Activated T-cell treated with anti-CD3 and anti-CD28 coated beads, Interleukin-2, amount 50 U/mL, for 1 hour (primary cell): ENCODE results near the gene TAS2R39.

Experiments used
- DNase-seq: peaks from one replicate; pipeline ENCODE4 v3.0.0-alpha.2; 2020

Gene TAS2R39

DNA sequence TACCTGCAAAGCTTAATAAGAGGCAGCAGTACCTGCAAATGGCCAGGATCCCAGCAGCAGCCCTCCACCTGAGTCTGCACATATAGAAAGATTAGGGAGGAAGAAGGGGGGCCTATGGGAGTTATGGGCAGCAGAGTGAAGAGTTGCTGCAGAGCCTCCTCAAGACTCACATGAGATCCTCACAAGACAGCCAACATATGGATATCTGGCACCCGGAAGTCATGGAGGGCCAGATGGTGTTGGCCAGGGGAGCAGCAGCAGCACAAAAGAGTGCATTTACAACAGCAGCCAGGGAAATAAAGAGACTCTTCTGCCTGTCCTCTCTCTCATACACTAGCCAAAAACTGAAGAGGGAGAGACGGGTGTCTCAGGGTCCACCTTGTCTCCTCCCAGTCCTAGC lies 34.6 kb downstream of the TAS2R39 start:
- DNase-seq, result no peak

DNA sequence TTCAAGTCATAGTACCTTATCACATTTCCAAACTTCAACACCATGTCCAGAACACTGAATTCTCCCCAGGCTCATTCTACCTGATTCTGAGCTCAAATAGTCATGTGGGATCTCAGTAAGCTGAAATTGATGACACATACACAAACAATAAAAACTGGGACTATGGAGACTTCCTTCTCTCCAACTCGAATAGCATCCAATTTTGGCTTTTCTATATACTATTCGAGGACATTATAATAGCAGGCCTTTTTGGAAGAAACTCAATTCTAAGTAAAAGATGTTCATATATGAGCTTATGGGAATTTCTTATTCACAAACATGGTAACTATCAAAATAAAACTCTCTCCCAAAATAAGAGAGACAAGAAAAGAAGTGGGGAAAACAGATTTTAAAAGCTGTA lies 38.1 kb downstream of the TAS2R39 start:
- no peak for DNase-seq

DNA sequence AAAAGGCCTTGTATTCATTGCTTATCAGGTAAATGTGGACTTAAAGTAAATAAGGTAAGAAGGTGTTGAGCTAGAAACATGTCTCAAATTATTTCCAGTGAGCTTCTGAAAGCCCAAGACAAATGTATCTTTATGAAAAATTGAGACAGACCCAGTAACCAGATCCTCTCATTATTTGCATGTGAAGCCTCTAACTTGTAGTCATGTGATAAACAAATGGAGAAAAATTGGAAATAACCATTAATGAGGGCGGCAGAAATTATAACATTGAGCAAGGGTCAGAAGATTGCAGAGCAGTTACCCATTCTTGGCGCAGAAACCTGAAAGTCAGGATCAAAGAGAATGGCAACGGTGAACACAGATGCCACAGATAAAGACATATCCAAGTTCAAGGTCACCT lies 38.5 kb downstream of the TAS2R39 start, which contains the start of gene TAS2R40:
TAS2R40 (plus strand) TSS at position 301 of the 400 bp plus-strand sequence; CDS start at position 343, 42 bp downstream.
- no peak for DNase-seq

DNA sequence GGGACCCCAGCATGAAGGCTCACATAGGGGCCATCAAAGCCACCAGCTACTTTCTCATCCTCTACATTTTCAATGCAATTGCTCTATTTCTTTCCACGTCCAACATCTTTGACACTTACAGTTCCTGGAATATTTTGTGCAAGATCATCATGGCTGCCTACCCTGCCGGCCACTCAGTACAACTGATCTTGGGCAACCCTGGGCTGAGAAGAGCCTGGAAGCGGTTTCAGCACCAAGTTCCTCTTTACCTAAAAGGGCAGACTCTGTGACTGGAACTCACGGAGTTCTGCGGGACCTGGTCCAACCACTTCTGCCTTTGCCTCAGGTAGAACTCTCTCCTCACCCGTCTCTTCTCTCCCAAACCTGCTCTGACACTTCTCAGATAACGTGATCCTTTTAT lies 39.6 kb downstream of the TAS2R39 start:
- no peak for DNase-seq

DNA sequence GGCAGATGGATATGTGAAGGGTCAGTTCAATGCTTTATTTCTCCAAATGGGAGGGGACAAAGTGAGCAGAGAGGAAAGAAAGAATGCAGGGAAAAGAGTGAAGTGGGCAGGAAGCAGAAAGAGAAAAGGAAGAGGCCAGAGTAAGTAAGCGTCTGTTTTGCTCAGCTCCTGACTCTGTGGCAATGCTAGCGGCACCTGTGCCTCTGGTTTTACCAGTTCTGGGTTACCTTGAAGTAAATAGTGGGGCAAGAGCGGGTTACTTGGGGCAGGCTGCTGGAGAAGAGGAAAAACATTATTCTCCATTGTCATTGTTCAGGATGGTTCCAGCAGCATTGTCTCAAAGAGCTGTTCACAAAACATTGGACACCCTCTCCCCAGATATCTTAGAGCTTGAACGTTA lies 40.6 kb downstream of the TAS2R39 start:
- DNase-seq, result no peak

DNA sequence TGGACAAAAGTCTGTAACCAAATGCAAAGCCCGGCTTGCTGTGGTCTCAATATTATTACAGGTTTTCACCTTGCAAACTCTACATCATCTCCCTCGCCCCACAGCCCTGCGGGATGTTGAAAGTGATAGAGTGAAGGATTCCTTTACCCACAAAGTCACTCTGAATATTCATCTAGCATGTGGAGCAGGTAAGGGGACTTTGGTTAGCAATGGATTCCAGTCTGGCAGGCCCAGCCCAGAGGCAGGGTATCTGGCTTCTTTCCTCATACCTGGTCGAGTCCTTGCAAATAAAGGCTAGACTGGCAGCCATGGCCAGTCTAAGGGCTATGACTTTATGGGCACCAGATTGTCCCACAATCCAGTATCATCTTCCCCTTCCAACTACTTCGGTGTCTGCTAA lies 41.8 kb downstream of the TAS2R39 start:
- no peak for DNase-seq

DNA sequence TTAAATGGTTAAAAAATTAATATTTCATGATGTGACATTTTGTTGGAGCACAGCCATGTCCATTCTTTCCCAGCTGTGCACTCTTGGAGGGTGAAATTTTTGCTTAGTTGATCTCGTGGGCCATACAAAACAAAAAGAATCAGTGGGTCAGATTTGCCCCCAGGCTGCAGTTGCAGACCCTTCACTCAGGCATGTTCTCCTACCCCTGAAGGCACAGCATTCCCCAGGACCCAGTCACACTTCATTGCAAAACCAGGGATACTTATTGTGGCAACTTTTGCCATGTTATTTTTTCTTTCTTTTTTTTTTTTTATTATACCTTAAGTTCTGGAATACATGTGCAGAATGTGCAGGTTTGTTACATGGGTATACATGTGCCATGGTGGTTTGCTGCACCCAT lies 44.6 kb downstream of the TAS2R39 start:
- DNase-seq, result no peak

DNA sequence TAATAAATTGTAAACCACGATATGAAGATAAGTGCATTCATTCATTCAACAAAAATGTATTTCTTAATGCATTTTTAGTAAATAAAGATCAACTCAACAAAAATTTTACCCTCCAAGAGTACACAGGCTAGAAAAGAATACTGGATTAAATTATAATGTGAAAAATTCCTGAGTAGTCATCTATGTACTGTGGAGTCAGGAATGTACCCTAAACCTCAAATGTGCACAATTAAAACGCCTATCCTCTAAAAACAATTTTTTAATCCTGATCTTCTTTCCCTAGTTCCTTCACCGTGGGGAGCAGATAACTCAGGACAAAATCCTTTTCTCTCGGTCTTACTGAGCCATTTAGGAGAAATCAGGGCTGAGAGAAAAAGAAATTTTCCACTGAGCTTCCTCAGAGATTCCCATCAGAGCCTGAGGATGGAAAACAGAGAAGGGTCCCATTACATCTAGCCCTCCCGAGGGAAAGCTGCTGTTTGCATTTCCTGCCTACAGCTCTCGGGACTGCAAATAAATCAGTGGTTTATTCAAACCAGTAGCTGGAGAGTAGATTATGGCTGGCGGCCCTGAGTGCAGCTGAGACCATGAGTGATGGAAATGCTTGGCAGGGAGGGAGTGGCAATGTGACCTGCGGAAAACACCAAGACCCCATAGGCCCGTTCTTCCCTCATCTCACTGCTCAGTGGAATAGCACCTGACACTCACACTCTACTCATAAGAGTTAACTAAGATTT lies 46.0 kb downstream of the TAS2R39 start:
- DNase-seq, result no peak

DNA sequence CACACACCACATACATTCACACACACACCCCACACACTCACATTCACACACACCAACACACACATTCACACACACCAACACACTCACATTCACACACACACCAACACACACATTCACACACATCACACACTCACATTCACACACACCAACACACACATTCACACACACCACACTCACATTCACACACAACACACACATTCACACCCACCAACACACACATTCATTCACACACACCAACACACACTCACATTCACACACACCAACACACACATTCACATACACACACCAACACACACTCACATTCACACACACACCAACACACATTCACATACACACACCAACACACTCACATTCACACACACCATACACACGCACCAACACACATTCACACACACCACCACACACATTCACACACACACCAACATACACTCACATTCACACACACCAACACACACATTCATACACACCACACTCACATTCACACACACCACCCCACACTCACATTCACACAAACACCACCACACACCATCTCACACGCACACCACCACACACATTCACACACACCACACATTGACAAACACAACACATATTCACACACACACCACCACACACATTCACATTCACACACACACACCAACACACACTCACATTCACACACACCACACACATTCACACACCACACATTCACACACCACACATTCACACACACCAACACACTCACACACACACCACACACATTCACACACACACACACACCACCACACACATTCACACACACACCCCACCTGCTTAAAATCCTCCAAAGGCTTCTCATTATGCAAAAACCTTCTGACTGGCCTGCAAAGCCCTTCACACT lies 47.6 kb downstream of the TAS2R39 start:
- no peak for DNase-seq
